ENCODE data around the gene SH2B2. TPM values are rescaled to one million over a fixed set of nuclear protein-coding genes. Genes with fewer than 3 reads are reported as not detected.
"Not testable (repeated sequence)": the region's sequence is repeated elsewhere in the genome, so short reads cannot be mapped to it uniquely, and the experiment has no call there.

Gene SH2B2
- total RNA-seq, 2 donors from 2014 or later, result 3.1 to 5.0 TPM

- no peaks in the 10 kb centered on the region for H3K4me1 ChIP-seq
- H3K27ac ChIP-seq, result no peak overlapping the region
- H3K36me3 ChIP-seq, result no peaks in the 10 kb centered on the region
- no peak overlapping the region for H3K9ac ChIP-seq (ENCODE audit: low read depth in 2 of 2, low read length in 2 of 2)
- no peak for TF ChIP-seq CTCF (IDR thresholded peaks at IDR 0.05)
- no peaks in the 10 kb centered on the region for H3K9me3 ChIP-seq
- intact Hi-C loops (cut with DNase I), result no loop called here
- H3K27me3 ChIP-seq, result no peaks in the 10 kb centered on the region
- DNase-seq, result no peak
- H3K4me3 ChIP-seq, result no peak overlapping the region
These were observed 9.4 kb downstream of the SH2B2 start for GRCh38 chr7:102296179-102296438.

- no peaks in the 10 kb centered on the region for H3K9me3 ChIP-seq
- H3K27me3 ChIP-seq, result no peaks in the 10 kb centered on the region
- H3K27ac ChIP-seq, result no peak overlapping the region
- no peaks in the 10 kb centered on the region for H3K36me3 ChIP-seq
- H3K9ac ChIP-seq (ENCODE audit: low read depth in 2 of 2, low read length in 2 of 2), result no peak overlapping the region
- no peak overlapping the region for H3K4me3 ChIP-seq
- no peak for TF ChIP-seq CTCF (IDR thresholded peaks at IDR 0.05)
- intact Hi-C loops (cut with DNase I), result no loop called here
- no peaks in the 10 kb centered on the region for H3K4me1 ChIP-seq
- no peak for DNase-seq
These were observed 9.8 kb downstream of the SH2B2 start for GRCh38 chr7:102296514-102296913.

GRCh38 chr7:102297487-102298218 lies 11.0 kb downstream of the SH2B2 start:
- DNase-seq, result no peak
- no peaks in the 10 kb centered on the region for H3K4me1 ChIP-seq
- no peaks in the 10 kb centered on the region for H3K27me3 ChIP-seq
- no peak overlapping the region for H3K9ac ChIP-seq (ENCODE audit: low read depth in 2 of 2, low read length in 2 of 2)
- no peaks in the 10 kb centered on the region for H3K9me3 ChIP-seq
- H3K36me3 ChIP-seq, result no peaks in the 10 kb centered on the region
- TF ChIP-seq CTCF (IDR thresholded peaks at IDR 0.05), result no peak
- intact Hi-C loops (cut with DNase I), result no loop called here
- H3K27ac ChIP-seq, result no peak overlapping the region
- H3K4me3 ChIP-seq, result no peak overlapping the region

- Histone ChIP-seq H3K9ac (ENCODE audit: low read depth in 2 of 2, low read length in 2 of 2) (no peak overlapping the region), H3K36me3 (no peaks in the 10 kb centered on the region), H3K27ac (no peak overlapping the region), H3K4me3 (no peak overlapping the region), H3K27me3 (no peaks in the 10 kb centered on the region), H3K4me1 (no peaks in the 10 kb centered on the region), H3K9me3 (no peaks in the 10 kb centered on the region)
- no peak for TF ChIP-seq CTCF (IDR thresholded peaks at IDR 0.05)
- intact Hi-C loops (cut with DNase I), result no loop called here
- no peak for DNase-seq
These were observed 14.1 kb downstream of the SH2B2 start for GRCh38 chr7:102300643-102301221.

- H3K9me3 ChIP-seq; DNase-seq; H3K27me3 ChIP-seq; H3K4me1 ChIP-seq; H3K4me3 ChIP-seq; H3K27ac ChIP-seq; H3K36me3 ChIP-seq; H3K9ac ChIP-seq (ENCODE audit: low read depth in 2 of 2, low read length in 2 of 2); intact Hi-C loops (cut with DNase I): not testable (repeated sequence)
These were observed 14.7 kb downstream of the SH2B2 start for GRCh38 chr7:102301367-102301766.

GRCh38 chr7:102302025-102302424 lies 15.4 kb downstream of the SH2B2 start:
- no peak for DNase-seq

More at GRCh38 chr7:102302025-102302424, 15.4 kb downstream of the SH2B2 start:
- no peaks in the 10 kb centered on the region for H3K4me1 ChIP-seq
- no peaks in the 10 kb centered on the region for H3K27me3 ChIP-seq
- intact Hi-C loops (cut with DNase I), result no loop called here
- H3K36me3 ChIP-seq, result no peaks in the 10 kb centered on the region
- TF ChIP-seq CTCF (IDR thresholded peaks at IDR 0.05), result no peak
- H3K9me3 ChIP-seq, result no peaks in the 10 kb centered on the region
- no peak overlapping the region for H3K9ac ChIP-seq (ENCODE audit: low read depth in 2 of 2, low read length in 2 of 2)
- H3K27ac ChIP-seq, result no peak overlapping the region
- no peak overlapping the region for H3K4me3 ChIP-seq
